ENCODE data around the gene OR6C4.
"Not testable (repeated sequence)": the region's sequence is repeated elsewhere in the genome, so short reads cannot be mapped to it uniquely, and the experiment has no call there.

GRCh38 chr12:55548235-55548634, 1.2 kb upstream of the OR6C4 start:
- not testable (repeated sequence) for TF ChIP-seq CTCF, POLR2A (IDR thresholded peaks at IDR 0.05)
